HepG2 (cell line): ENCODE measurements around the gene NPDC1. TPM values are rescaled to one million over a fixed set of nuclear protein-coding genes. Genes with fewer than 3 reads are reported as not detected.

ENCODE experiments used
- ATAC-seq: fragments of 200-7000 bp; cut with Tn5 transposase; 3 replicates; pipeline ENCODE4 v1.9.1; 2020; ENCODE audit warnings: mild to moderate bottlenecking, moderate library complexity
- BruUV-seq: library from RNA; stranded (reverse); fragments of 400-500 nt; replicated peaks from 2 replicates; lab custom pipeline; 2021; lab: Mats Ljungman, UMichigan
- CTCF ChIA-PET: fragments of 300-600 bp; formaldehyde crosslinking; extraction: SDS; loops from one replicate; lab custom pipeline; 2021; ENCODE audit warnings: low total read pairs, inconsistent platforms, low intra/inter-chr PET ratio; lab: Yijun Ruan, JAX
- POLR2A ChIA-PET: fragments of 350-600 bp; sonication (Branson Sonifier 250); formaldehyde crosslinking; loops from one replicate; lab custom pipeline; 2020; ENCODE audit warnings: antibody characterized with exemption, inconsistent platforms; lab: Yijun Ruan, JAX
- DNase-seq: peaks from one replicate; pipeline ENCODE4 v3.0.0-alpha.2; 2015; ENCODE audit warnings: low spot score
- FAIRE-seq: peaks from 3 replicates; lab custom pipeline; 2011; peaks lifted over from hg19 to GRCh38; lab: Jason Lieb, UNC
- H2AFZ ChIP-seq: one replicate; pipeline ENCODE4 v1.6.1; 2011; ENCODE audit warnings: low read length, inconsistent platforms
- H3K27ac ChIP-seq: fragments of 300-600 bp; 3 replicates; pipeline ENCODE4 v1.8.0; 2011; ENCODE audit warnings: mixed run types, mild to moderate bottlenecking, mixed read lengths, low read length, inconsistent platforms; ENCODE audit not compliant: insufficient read depth; ENCODE audit errors: extremely low read length
- H3K27me3 ChIP-seq, 2 experiments: fragments of 200-600 bp in 1 of 2; 2 replicates in 1 of 2; 3 replicates in 1 of 2; pipeline versions ENCODE4 v1.6.0 to v1.8.0; 2011; ENCODE audit warnings: low read length in 2 of 2, mild to moderate bottlenecking in 2 of 2, moderate library complexity in 2 of 2, inconsistent platforms in 1 of 2; ENCODE audit not compliant: insufficient read depth in 2 of 2, control insufficient read depth in 1 of 2
- H3K36me3 ChIP-seq, 2 experiments: fragments of 200-600 bp in 1 of 2; replicated peaks in 1 of 2; 2 replicates in 1 of 2; 3 replicates in 1 of 2; pipeline versions ENCODE4 v1.5.1 to v1.8.0; 2011; ENCODE audit warnings: low read length in 2 of 2, inconsistent platforms in 1 of 2; ENCODE audit not compliant: insufficient read depth in 2 of 2, control insufficient read depth in 1 of 2
- H3K4me1 ChIP-seq: 2 replicates; pipeline ENCODE4 v1.5.1; 2012; ENCODE audit warnings: low read length, inconsistent platforms; ENCODE audit not compliant: insufficient read depth
- H3K4me2 ChIP-seq: 2 replicates; pipeline ENCODE4 v1.6.0; 2011; ENCODE audit warnings: low read depth, low read length, inconsistent platforms
- H3K4me3 ChIP-seq, 3 experiments: fragments of 200-600 bp in 1 of 3; sonication (generic), shearing (Covaris generic) in 1 of 3; replicated peaks in 1 of 3; 2 replicates each; pipeline ENCODE4 v1.5.1; 2011 to 2016; ENCODE audit warnings: low read length in 3 of 3, inconsistent platforms in 2 of 3, low read depth in 2 of 3, mild to moderate bottlenecking in 2 of 3, control low read depth in 1 of 3, mixed read lengths in 1 of 3; ENCODE audit not compliant: insufficient read depth in 1 of 3
- H3K79me2 ChIP-seq: one replicate; pipeline ENCODE4 v1.6.1; 2011; ENCODE audit warnings: low read length, inconsistent platforms; ENCODE audit not compliant: insufficient read depth
- H3K9ac ChIP-seq: 2 replicates; pipeline ENCODE4 v1.6.0; 2011; ENCODE audit warnings: mild to moderate bottlenecking, low read depth, low read length, inconsistent platforms; ENCODE audit not compliant: insufficient read depth
- H3K9me3 ChIP-seq: 2 replicates; pipeline ENCODE4 v1.5.1; 2012; ENCODE audit warnings: mild to moderate bottlenecking, low read length
- H4K20me1 ChIP-seq: 2 replicates; pipeline ENCODE4 v1.6.0; 2011; ENCODE audit warnings: inconsistent platforms, mild to moderate bottlenecking, low read length, moderate library complexity; ENCODE audit not compliant: insufficient read depth
- ATF7-NPFF ChIP-seq: sonication (generic); formaldehyde crosslinking; IDR thresholded peaks from 2 replicates; pipeline ENCODE4 v1.8.1; 2023; ENCODE audit warnings: mild to moderate bottlenecking, low read depth, missing genetic modification reagents, moderate library complexity
- DBP ChIP-seq: sonication (generic); formaldehyde crosslinking; IDR thresholded peaks from 2 replicates; pipeline ENCODE4 v1.4.0; 2020; ENCODE audit warnings: missing genetic modification reagents; ENCODE audit errors: not compliant biosample characterization
- HES4 ChIP-seq: sonication (generic); formaldehyde crosslinking; IDR thresholded peaks from 2 replicates; pipeline ENCODE4 v1.9.0; 2021; ENCODE audit warnings: mild to moderate bottlenecking, missing genetic modification reagents, borderline replicate concordance
- JUN ChIP-seq: sonication (generic); formaldehyde crosslinking; IDR thresholded peaks from 2 replicates; pipeline ENCODE4 v1.4.0; 2020; ENCODE audit warnings: mild to moderate bottlenecking, missing genetic modification reagents
- MTERF4 ChIP-seq: sonication (generic); formaldehyde crosslinking; IDR thresholded peaks from 2 replicates; pipeline ENCODE4 v1.8.0; 2023; ENCODE audit warnings: mild to moderate bottlenecking, missing genetic modification reagents
- RFX3 ChIP-seq: IDR thresholded peaks from 2 replicates; pipeline ENCODE4 v1.6.1; 2016; ENCODE audit warnings: missing biosample characterization, missing genetic modification reagents
- ZBTB38 ChIP-seq: sonication (generic); formaldehyde crosslinking; IDR thresholded peaks from 2 replicates; pipeline ENCODE4 v1.5.1; 2020; ENCODE audit warnings: mild to moderate bottlenecking, missing genetic modification reagents
- ZNF124 ChIP-seq: sonication (generic); formaldehyde crosslinking; IDR thresholded peaks from 2 replicates; pipeline ENCODE4 v1.4.0; 2020; ENCODE audit warnings: missing genetic modification reagents
- ZNF235 ChIP-seq: sonication (generic); formaldehyde crosslinking; IDR thresholded peaks from 2 replicates; pipeline ENCODE4 v1.8.1; 2023; ENCODE audit warnings: mild to moderate bottlenecking, missing genetic modification reagents, borderline replicate concordance
- ZNF251 ChIP-seq: sonication (generic); formaldehyde crosslinking; IDR thresholded peaks from 2 replicates; pipeline ENCODE4 v1.9.0; 2021; ENCODE audit warnings: mild to moderate bottlenecking, missing genetic modification reagents
- ZNF317 ChIP-seq: sonication (generic); formaldehyde crosslinking; IDR thresholded peaks from 2 replicates; pipeline ENCODE4 v1.5.0; 2020; ENCODE audit warnings: mild to moderate bottlenecking, missing genetic modification reagents
- ZSCAN25 ChIP-seq: sonication (generic); formaldehyde crosslinking; IDR thresholded peaks from 2 replicates; pipeline ENCODE4 v1.8.0; 2022; ENCODE audit warnings: mild to moderate bottlenecking, missing genetic modification reagents
- WGBS: methylation state at CpG from one replicate; pipeline ENCODE4 v1.1.6; 2017; ENCODE audit warnings: low lambda C conversion rate; 5-methylcytosine and 5-hydroxymethylcytosine counted together
- in situ Hi-C: cut with HindIII; loops from 2 replicates; pipeline ENCODE4 v1.10.0; 2017; ENCODE audit warnings: low pct_unique_long_range_greater_than_20kb; ENCODE audit not compliant: extremely low pct_ligation_motif_present
- intact Hi-C: fragments of 100-400 bp; cut with micrococcal nuclease; formaldehyde crosslinking; loops from one replicate; pipeline ENCODE4 v1.10.0; 2022; ENCODE audit not compliant: unreplicated experiment
- polyA plus RNA-seq, 8 experiments: library from polyadenylated mRNA; depleted of rRNA in 3 of 8; stranded (reverse) in 7 of 8; unstranded in 1 of 8; fragments of >200 nt; fragmentation: Illumina TruSeq in 4 of 8; extraction: Trizol in 4 of 8; gene quantifications; 2 replicates each; pipeline versions ENCODE4 v1.2.1 to v1.2.3, GENCODE V29; 2011 to 2016; ENCODE audit warnings: low read depth in 4 of 8, missing spikeins in 1 of 8, mixed read lengths in 1 of 8; ENCODE audit not compliant: insufficient read depth in 1 of 8
- total RNA-seq, 5 experiments: library from RNA; depleted of rRNA; stranded (reverse); fragments of >200 nt; fragmentation: Illumina TruSeq; extraction: Trizol; gene quantifications; 2 replicates each; pipeline ENCODE4 v1.2.3, GENCODE V29; 2016; ENCODE audit warnings: low read depth in 1 of 5
- TF ChIP-seq, protein P1 (sequence below): IDR thresholded peaks from 2 replicates; pipeline ENCODE4 v1.6.1; 2016; ENCODE audit warnings: missing compliant biosample characterization, missing genetic modification reagents, borderline replicate concordance

Gene NPDC1
- total and polyA plus RNA-seq, 2 of the 13 experiments (the other 11 are each of a cell fraction or from before 2014, with no cell fraction given): 0.84 to 5.4 TPM

DNA sequence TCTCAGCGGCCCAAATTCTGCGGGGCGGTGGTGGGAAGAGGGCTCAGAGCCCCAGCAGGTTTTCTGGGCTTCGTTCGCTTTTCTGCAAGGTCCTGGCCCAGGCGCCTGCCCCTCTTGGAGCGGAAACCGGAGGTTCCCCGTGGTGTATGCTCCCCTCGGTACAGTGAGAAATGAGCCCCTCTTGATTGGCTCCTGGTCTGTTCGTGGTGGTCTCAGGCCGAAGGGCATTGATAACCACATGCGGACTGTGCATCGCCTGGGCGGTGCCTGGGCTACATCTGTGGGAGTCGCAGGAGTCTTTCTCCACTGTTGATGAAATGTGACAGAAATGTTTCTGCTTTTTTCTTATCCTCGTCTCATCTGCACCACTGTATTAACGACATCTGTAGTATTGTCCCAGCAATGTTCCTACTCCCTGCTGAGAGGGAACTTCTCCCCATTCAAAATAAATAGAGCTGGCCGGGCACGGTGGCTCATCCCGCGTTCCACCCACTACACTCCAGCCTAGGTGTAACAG lies 41.5 kb upstream of the NPDC1 start:
- no TSS peak for BruUV-seq
- in situ Hi-C loops: no loop called here
- no peak for FAIRE-seq

More for the DNA sequence above, 41.5 kb upstream of the NPDC1 start:
- CTCF ChIA-PET: no interaction called here
- H3K4me2 ChIP-seq: peak overlapping the region; percentile 75
- POLR2A ChIA-PET: interaction anchor here (1.2 to 6.4 kb wide), 21 partner anchors 11 to 240 kb away, joined by 3 to 105 read pairs (median 8); partner anchors contain the start of genes ENTPD2, NPDC1, RNF208 and SAPCD2
- no peak overlapping the region for H2AFZ ChIP-seq
- H3K4me1 ChIP-seq: peaks cover 59% of the 10 kb centered on the region
- DNase-seq (no peak), ATAC-seq (no peak; the same call in 2 of the 3 replicates)
- H4K20me1 ChIP-seq: no peaks in the 10 kb centered on the region
- WGBS: 13% methylated on average over 21 of the region's 22 CpGs
- H3K27me3 ChIP-seq: no peaks in the 10 kb centered on the region; a peak in 1 of 5 replicates
- H3K27ac ChIP-seq: peak overlapping the region; percentile 67
- intact Hi-C loops: no loop called here
- 0 out of 2 replicates have a peak, but pooled peaks have one; percentile 2 for TF ChIP-seq ZNF235 (CRISPR knock-in tag)
- TF ChIP-seq JUN (CRISPR knock-in tag): no peak
- no peak for TF ChIP-seq ZNF124
- TF ChIP-seq HES4 (CRISPR knock-in tag): peak; percentile 4; the same call in 1 of the 2 replicates
- TF ChIP-seq, protein P1, sequence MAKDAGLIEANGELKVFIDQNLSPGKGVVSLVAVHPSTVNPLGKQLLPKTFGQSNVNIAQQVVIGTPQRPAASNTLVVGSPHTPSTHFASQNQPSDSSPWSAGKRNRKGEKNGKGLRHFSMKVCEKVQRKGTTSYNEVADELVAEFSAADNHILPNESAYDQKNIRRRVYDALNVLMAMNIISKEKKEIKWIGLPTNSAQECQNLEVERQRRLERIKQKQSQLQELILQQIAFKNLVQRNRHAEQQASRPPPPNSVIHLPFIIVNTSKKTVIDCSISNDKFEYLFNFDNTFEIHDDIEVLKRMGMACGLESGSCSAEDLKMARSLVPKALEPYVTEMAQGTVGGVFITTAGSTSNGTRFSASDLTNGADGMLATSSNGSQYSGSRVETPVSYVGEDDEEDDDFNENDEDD (CRISPR knock-in tag): no peak
- TF ChIP-seq DBP (CRISPR knock-in tag): no peak
- TF ChIP-seq MTERF4: peak; percentile 4; the same call in 1 of the 2 replicates
- TF ChIP-seq RFX3 (CRISPR knock-in tag): no peak
- TF ChIP-seq ZNF317 (CRISPR knock-in tag): no peak
- 0 out of 2 replicates have a peak, but pooled peaks have one; percentile 9 for TF ChIP-seq ZBTB38
- no peak for TF ChIP-seq ZSCAN25 (CRISPR knock-in tag)
- TF ChIP-seq ZNF251 (CRISPR knock-in tag): no peak
- TF ChIP-seq ATF7-NPFF (CRISPR knock-in tag): no peak
- H3K4me3 ChIP-seq: peak overlapping the region; percentile 77 to 89 (median 79)
- peaks cover 8% of the 10 kb centered on the region for H3K79me2 ChIP-seq
- H3K9ac ChIP-seq: peak overlapping the region; percentile 77
- no peaks in the 10 kb centered on the region for H3K9me3 ChIP-seq
- peaks cover 3 to 5% of the 10 kb centered on the region in 2 experiments; a peak in 2 of 5 replicates for H3K36me3 ChIP-seq
